CD4-positive, alpha-beta T cell treated with Interferon alpha-2 for 1 hour (primary cell): Measurements from ENCODE around the gene PML.

Experiments
- DNase-seq, 2 donors: peaks; one replicate each; pipeline ENCODE4 v3.0.0-alpha.2; 2020 to 2022

Gene PML

GRCh38 chr15:73986776-73987056 is 7.8 kb upstream of the PML start:
- no peak for DNase-seq

- DNase-seq: no peak
These were observed 7.3 kb upstream of the PML start for GRCh38 chr15:73987250-73987649.

GRCh38 chr15:73987681-73988444 is 6.7 kb upstream of the PML start:
- no peak for DNase-seq

GRCh38 chr15:73988445-73988969 is 6.0 kb upstream of the PML start:
- DNase-seq: no peak

GRCh38 chr15:73989001-73989798 is 5.3 kb upstream of the PML start:
- no peak for DNase-seq

- DNase-seq: no peak
These were observed 4.1 kb upstream of the PML start for GRCh38 chr15:73990250-73991005.

- DNase-seq: no peak
These were observed 3.3 kb upstream of the PML start for GRCh38 chr15:73991260-73991659.

- peak; percentile 92 to 96 for DNase-seq
These were observed 2.6 kb upstream of the PML start, which contains the start of gene STOML1 for GRCh38 chr15:73991726-73992593. Gene STOML1, minus strand, starts transcription at chr15:73992295. Its CDS starts 72 bp downstream, at chr15:73992223.

- no peak for DNase-seq
These were observed 2.0 kb upstream of the PML start for GRCh38 chr15:73992594-73992898.

GRCh38 chr15:73993211-73993994 is 1.1 kb upstream of the PML start:
- no peak for DNase-seq

GRCh38 chr15:73994912-73995622 is 551 bp downstream of the PML start:
- peak; percentile 62 to 75 for DNase-seq

- no peak for DNase-seq
These were observed 1.8 kb downstream of the PML start for GRCh38 chr15:73996267-73996666.

GRCh38 chr15:73996939-73997338 is 2.4 kb downstream of the PML start:
- DNase-seq: peak; percentile 43 to 72

GRCh38 chr15:73997986-73998385 is 3.5 kb downstream of the PML start:
- no peak for DNase-seq

GRCh38 chr15:74006774-74007639 is 12.5 kb downstream of the PML start:
- no peak for DNase-seq

GRCh38 chr15:74007820-74008371 is 13.4 kb downstream of the PML start:
- DNase-seq: peak in 1 of 2 donors; percentile 17

GRCh38 chr15:74008901-74009300 is 14.4 kb downstream of the PML start:
- DNase-seq: no peak

- no peak for DNase-seq
These were observed 16.5 kb downstream of the PML start for GRCh38 chr15:74010929-74011540.

- DNase-seq: no peak
These were observed 17.1 kb downstream of the PML start for GRCh38 chr15:74011610-74012009.
